Sigmoid colon (tissue), 4 donors: ENCODE data around the gene TGFBR1.

Experiments used
- EP300 ChIP-seq, 4 donors: sonication (generic); formaldehyde crosslinking; IDR thresholded peaks; one replicate each; pipeline ENCODE4 v1.6.1; 2017; ENCODE audit warnings: antibody characterized with exemption in 4 of 4
- POLR2A ChIP-seq, 2 donors: fragments of 450-650 bp; IDR thresholded peaks; one replicate each; pipeline ENCODE4 v1.6.1; 2016; ENCODE audit warnings: antibody characterized with exemption in 2 of 2, mild to moderate bottlenecking in 2 of 2, moderate library complexity in 2 of 2

DNA sequence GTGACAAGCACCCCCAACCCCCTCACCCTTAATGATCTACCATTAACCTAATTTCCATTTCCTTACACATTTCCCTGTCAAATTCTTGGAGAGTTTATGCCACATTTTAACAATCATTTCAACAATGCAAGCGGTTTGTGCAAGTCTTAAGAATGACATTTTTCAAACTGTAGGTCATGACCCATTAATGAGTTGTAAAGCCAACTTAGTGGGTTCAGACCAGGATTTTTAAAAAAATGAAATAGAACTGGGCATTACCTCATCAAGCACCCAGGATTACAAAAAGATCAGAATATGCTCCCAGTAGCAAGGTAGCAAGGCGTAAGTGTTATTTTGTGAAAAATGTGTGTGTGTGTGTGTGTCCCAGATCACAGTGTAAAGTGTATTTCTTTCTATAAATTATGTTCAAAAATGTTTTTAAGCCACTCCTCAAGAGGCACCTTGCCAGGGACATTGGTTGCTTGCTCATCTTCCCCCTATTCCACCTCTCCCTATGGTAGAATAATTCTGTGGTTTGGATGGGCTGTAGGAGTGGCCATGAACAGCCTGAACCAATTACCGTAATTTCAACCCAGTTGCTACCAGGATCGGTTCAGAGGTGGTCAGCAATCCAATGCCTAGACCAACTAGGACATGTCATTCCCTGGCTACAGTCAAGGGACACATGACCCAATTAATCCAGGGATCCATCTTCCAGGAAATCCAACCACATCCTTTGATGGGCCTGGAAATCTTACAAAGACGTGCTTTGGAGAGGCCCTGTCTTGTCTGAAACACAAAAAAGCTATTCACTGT is 14.4 kb upstream of the TGFBR1 start:
- no peak for TF ChIP-seq POLR2A (IDR thresholded peaks at IDR 0.05)
- no peak for TF ChIP-seq EP300 (IDR thresholded peaks at IDR 0.05)
